Measurements from ENCODE around the gene CAPZA1. TPM values are rescaled to one million over a fixed set of nuclear protein-coding genes. Genes with fewer than 3 reads are reported as not detected.

Gene CAPZA1
- total and polyA plus RNA-seq, 2 donors (not counting 1 experiment from before 2014, with no cell fraction given), result 201 to 262 TPM

DNA sequence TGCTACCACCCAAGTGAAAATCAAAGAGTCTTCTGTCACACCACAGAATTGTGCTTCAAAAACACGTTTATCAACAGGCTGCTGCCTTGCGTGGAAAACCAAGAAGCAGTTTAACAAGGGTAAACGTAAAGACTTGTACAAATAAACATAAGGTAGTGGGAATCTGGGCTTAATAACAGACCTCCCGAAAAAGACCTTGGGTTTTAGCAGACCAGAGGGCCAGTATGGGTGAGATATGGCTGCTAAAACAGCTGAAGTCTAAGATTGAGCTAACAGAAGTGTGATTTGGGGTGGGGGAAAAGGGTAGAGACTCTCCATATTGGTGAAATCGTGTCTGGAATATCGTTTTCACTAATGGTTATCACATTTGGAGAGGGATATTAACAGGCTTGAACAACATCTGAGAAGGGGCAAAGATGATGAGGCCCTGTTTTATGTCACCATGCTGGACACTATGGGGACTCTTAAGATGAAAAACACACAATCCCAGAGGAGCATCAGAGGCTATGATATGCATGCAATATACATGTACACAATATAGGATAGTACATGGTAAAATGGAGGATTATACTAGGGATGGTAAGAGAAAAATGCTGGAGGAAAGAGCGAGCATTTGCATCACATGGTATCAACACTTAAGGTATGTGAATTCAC lies 56.2 kb downstream of the CAPZA1 start:
- Histone ChIP-seq H2AFZ (ENCODE audit: low read length) (peak overlapping the region; percentile 55), H3K4me3 (replicated peaks in 1 of 4; ENCODE audit: control extremely low read depth in 1 of 4, insufficient read depth in 1 of 4, low read depth in 3 of 4, low read length in 4 of 4) (peak overlapping the region; percentile 79 to 85 (median 82)), H3K27ac (ENCODE audit: insufficient read depth, low read length) (peak overlapping the region; percentile 78), H3K4me2 (ENCODE audit: extremely low read depth, insufficient read depth, low read length) (peak overlapping the region; percentile 91), H3K9ac (ENCODE audit: insufficient read depth, low read length) (peak overlapping the region; percentile 91), H3K4me1 (ENCODE audit: control insufficient read depth, extremely low read depth, insufficient read depth, low read length) (peaks cover 10% of the 10 kb centered on the region), H3K9me3 (ENCODE audit: control insufficient read depth, insufficient read depth, low read depth, low read length) (no peaks in the 10 kb centered on the region), H3K36me3 (ENCODE audit: control insufficient read depth, insufficient read depth, low read length) (no peaks in the 10 kb centered on the region), H3K27me3 (ENCODE audit: control insufficient read depth, insufficient read depth, low read length) (no peaks in the 10 kb centered on the region), H4K20me1 (ENCODE audit: control insufficient read depth, extremely low read depth, insufficient read depth, low read length) (no peaks in the 10 kb centered on the region), H3K79me2 (ENCODE audit: control insufficient read depth, insufficient read depth, low read length) (peaks cover 11% of the 10 kb centered on the region)
- TF ChIP-seq EZH2 (IDR thresholded peaks at IDR 0.05; ENCODE audit: low read length, missing control alignments) (no peak), CTCF (conservative IDR thresholded peaks at IDR 0.05 in 1 of 2, IDR thresholded peaks at IDR 0.05 in 1 of 2; ENCODE audit: low read depth in 1 of 2, low read length in 2 of 2) (no peak)
- DNase-seq (ENCODE audit: low read depth in 2 of 2), result peak in 1 of 2 donors; percentile 9

DNA sequence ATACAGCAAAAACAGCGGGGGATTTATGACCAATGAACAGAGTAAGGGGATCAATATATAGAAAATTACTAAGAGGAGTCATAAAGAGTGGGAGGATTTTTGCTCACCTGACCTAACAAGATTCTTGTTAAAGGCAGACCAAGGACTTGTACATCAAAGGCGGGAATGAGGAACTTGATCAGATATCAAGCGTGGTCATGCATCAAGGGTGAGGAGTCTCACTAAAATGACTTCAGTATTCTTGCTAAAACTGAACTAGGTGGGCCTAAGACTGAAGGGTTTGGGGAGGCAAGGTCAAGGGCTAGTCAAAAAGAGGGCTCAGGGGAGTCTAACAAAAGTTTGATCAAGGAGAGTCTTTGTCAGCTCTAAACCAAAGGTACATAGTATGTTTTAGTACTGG lies 56.9 kb downstream of the CAPZA1 start:
- H3K4me3 ChIP-seq (replicated peaks in 1 of 4; ENCODE audit: control extremely low read depth in 1 of 4, insufficient read depth in 1 of 4, low read depth in 3 of 4, low read length in 4 of 4), result no peak overlapping the region
- no peak overlapping the region for H3K9ac ChIP-seq (ENCODE audit: insufficient read depth, low read length)
- no peak overlapping the region for H2AFZ ChIP-seq (ENCODE audit: low read length)
- no peak for TF ChIP-seq CTCF (conservative IDR thresholded peaks at IDR 0.05 in 1 of 2, IDR thresholded peaks at IDR 0.05 in 1 of 2; ENCODE audit: low read depth in 1 of 2, low read length in 2 of 2)
- no peak for TF ChIP-seq EZH2 (IDR thresholded peaks at IDR 0.05; ENCODE audit: low read length, missing control alignments)
- no peak for DNase-seq (ENCODE audit: low read depth in 2 of 2)
- H4K20me1 ChIP-seq (ENCODE audit: control insufficient read depth, extremely low read depth, insufficient read depth, low read length), result no peaks in the 10 kb centered on the region
- no peak overlapping the region for H3K27ac ChIP-seq (ENCODE audit: insufficient read depth, low read length)
- H3K27me3 ChIP-seq (ENCODE audit: control insufficient read depth, insufficient read depth, low read length), result no peaks in the 10 kb centered on the region
- peaks cover 11% of the 10 kb centered on the region for H3K79me2 ChIP-seq (ENCODE audit: control insufficient read depth, insufficient read depth, low read length)
- no peaks in the 10 kb centered on the region for H3K36me3 ChIP-seq (ENCODE audit: control insufficient read depth, insufficient read depth, low read length)
- no peak overlapping the region for H3K4me2 ChIP-seq (ENCODE audit: extremely low read depth, insufficient read depth, low read length)
- H3K9me3 ChIP-seq (ENCODE audit: control insufficient read depth, insufficient read depth, low read depth, low read length), result no peaks in the 10 kb centered on the region
- peaks cover 10% of the 10 kb centered on the region for H3K4me1 ChIP-seq (ENCODE audit: control insufficient read depth, extremely low read depth, insufficient read depth, low read length)

DNA sequence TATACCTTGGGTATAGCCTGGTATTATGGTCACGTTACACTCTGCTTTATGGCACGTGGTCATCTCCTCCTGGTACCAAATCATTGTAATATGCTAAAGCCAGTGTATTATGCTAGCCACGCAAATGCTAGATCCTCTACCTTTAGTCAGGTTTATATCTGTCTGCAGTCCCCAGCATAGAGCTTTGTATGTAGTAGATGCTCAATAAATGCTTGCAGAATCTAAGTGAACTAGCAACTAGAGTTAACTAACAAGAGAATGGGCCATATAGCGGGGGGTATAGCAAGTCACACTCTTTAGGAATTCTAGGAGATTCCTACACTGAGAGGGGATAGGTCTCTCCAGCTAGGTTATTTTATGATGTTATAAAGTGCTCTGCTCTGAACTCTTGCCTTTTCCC lies 57.9 kb downstream of the CAPZA1 start:
- Histone ChIP-seq H3K27me3 (ENCODE audit: control insufficient read depth, insufficient read depth, low read length) (no peaks in the 10 kb centered on the region), H3K4me1 (ENCODE audit: control insufficient read depth, extremely low read depth, insufficient read depth, low read length) (peaks cover 10% of the 10 kb centered on the region), H3K79me2 (ENCODE audit: control insufficient read depth, insufficient read depth, low read length) (peaks cover 11% of the 10 kb centered on the region), H4K20me1 (ENCODE audit: control insufficient read depth, extremely low read depth, insufficient read depth, low read length) (no peaks in the 10 kb centered on the region), H2AFZ (ENCODE audit: low read length) (no peak overlapping the region), H3K9me3 (ENCODE audit: control insufficient read depth, insufficient read depth, low read depth, low read length) (no peaks in the 10 kb centered on the region), H3K4me2 (ENCODE audit: extremely low read depth, insufficient read depth, low read length) (no peak overlapping the region), H3K36me3 (ENCODE audit: control insufficient read depth, insufficient read depth, low read length) (no peaks in the 10 kb centered on the region), H3K4me3 (replicated peaks in 1 of 4; ENCODE audit: control extremely low read depth in 1 of 4, insufficient read depth in 1 of 4, low read depth in 3 of 4, low read length in 4 of 4) (no peak overlapping the region), H3K27ac (ENCODE audit: insufficient read depth, low read length) (no peak overlapping the region), H3K9ac (ENCODE audit: insufficient read depth, low read length) (no peak overlapping the region)
- DNase-seq (ENCODE audit: low read depth in 2 of 2), result no peak
- TF ChIP-seq EZH2 (IDR thresholded peaks at IDR 0.05; ENCODE audit: low read length, missing control alignments), result no peak
- TF ChIP-seq CTCF (conservative IDR thresholded peaks at IDR 0.05 in 1 of 2, IDR thresholded peaks at IDR 0.05 in 1 of 2; ENCODE audit: low read depth in 1 of 2, low read length in 2 of 2), result no peak
